ENCODE data around the gene MADCAM1.
"Not testable (repeated sequence)": the region's sequence is repeated elsewhere in the genome, so short reads cannot be mapped to it uniquely, and the experiment has no call there.

The MADCAM1 gene

DNA sequence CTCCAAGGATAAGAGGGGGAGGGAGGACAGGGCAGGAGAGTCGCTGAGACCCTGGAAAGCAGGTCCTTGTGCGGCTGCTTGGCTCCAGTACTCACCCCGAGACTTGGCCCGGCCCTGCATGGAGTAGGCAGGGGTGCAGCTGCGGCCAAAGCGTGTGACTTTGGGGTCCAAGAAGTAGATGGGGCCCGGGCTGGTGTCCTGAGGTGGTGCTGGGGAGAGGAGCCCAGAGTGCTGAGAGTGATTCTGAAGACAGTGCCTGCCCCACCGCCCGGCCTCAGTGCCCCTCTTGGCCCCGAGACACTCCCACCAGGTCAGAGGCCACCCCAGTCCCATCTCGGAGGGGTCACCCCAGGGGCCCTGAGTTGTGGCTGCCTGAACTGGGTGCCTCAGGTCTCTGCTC is 28.7 kb upstream of the MADCAM1 start:
- no peak for DNase-seq

DNA sequence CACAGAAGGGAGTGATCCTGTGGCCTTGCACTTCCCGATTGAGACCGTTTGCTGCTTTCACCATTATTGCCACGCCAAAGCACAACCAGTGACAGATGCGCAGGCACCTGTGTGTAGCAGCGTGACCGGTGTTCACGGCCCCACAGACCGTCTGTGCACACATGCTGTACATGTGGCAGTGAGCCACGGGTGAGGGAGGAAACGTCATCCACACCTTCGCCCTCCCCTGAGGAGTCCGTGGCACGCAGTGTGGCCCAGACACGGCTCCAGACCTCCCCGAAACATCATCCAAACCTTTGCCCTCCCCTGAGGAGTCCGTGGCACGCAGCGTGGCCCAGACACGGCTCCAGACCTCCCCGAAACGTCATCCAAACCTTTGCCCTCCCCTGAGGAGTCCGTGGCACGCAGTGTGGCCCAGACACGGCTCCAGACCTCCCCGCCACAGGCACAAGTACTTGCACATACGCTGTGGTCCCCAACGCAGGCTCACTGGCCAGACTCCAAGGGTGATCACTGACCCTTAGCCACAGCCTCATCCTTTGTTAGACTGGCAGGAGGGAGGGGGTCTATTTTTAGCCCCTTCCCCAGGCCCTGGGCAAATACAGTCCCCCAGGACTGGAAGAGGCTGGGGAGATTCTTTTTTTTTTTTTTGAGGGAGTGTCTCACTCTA is 27.6 kb upstream of the MADCAM1 start:
- no peak for DNase-seq

- no peak for DNase-seq
Observed at GRCh38 chr19:469833-470232, 26.5 kb upstream of the MADCAM1 start.

GRCh38 chr19:470701-471100 is 25.6 kb upstream of the MADCAM1 start:
- no peak for DNase-seq

DNA sequence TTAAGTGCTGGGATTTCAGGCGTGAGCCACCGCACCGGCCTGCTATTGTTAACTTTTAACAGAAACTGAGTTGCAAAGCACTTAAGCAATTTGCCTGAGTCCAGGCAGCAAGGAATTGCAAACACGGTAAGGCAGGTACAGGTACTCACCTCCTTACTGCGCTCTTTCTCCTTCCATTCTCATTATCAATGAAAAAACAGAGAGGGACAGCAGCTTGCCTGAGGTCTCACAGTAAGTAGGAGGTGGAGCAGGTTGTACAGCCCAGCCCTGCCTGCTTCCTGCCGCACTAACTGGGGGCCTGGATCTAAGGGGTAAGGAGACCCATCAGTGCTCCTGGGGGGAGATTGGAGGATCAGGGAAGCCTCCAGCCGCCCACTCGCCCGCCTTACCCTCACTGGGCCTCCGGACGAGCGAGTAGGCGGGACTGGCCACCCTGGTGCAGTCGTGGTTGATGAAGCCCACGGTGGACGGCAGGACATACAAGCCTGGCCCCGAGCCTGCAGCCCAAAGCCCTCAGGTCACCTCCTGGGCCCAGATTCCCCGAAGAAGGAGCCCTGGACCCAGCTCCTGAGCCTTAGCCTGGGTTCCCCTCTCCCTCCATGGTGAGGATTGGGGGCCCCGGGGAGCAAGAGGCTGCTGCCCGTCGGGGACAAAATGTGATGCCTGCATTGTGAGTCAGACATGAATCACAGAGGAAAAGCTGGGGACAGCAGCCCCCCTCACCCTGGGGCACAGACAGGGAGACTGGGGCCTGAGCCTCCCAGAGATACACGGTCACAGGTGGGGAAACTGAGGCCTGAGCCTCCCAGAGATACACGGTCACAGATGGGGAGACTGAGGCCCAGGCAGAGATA is 24.1 kb upstream of the MADCAM1 start:
- DNase-seq = no peak

DNA sequence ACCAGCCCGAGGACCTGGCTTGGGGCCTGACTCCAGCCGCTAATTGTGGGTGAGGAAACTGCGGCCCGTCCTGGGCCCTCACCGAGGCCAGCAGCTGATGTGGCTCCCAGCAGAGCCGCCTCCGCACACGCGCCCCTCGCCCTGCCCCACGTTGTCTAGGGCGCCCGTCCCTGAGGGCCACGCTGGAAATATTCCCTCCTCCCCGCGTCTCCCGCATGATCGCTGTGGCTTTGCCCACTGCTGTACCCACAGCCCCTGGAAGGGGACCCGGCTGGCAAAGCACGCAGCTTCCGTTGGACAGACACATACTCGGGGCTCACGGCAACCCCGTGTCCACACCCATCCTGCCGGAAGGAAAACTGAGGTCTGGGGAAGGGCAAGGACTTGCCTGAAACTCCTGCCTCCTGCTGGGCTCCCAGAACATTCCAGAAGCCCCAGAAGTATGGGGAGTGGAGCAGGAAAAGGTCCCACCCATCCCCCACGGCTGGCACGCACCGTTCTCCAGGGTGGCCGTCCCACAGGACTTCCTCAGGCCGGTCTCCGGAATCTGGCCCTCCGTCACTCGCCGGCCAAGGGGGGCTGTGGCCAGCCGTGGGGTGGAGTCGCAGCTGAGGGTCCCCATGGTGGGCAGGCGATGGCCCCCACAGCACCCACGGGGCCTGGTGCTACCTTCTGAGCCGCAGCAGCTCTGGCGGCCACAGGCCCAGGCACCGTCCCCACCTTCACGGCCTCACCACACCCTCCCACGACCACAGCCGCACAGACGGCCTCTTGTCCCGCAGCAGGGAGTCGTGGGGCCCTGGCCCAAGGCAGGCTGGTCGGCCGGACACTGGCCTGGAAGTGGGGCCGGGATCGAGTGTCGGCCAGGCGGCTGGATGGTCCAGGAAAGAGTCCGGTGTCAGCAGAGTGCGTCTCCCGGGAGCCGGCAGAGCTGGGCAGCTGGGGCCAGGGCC is 21.9 kb upstream of the MADCAM1 start:
- DNase-seq = no peak

- DNase-seq = no peak
Observed at GRCh38 chr19:475360-475759, 20.9 kb upstream of the MADCAM1 start.

- DNase-seq = no peak
Observed at GRCh38 chr19:478236-478903, 17.9 kb upstream of the MADCAM1 start.

DNA sequence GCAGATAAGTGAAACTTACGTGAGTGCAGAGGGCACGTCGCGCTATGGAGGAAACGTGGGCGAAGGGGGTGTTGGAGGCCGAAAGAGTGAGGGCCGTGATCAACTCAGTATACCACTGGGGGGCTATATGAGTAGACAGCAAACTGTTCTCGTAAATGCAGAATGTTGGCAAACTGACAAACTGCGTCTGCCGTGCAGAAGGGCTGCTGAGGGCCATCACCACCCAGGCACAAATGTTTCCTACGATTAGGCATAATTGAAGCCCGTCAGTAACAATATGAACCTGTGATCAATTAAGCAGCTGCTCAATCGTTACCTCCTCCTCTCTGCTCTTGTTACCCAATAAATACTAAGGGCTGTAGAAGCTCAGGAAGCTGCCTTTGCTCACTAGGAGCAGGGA is 17.3 kb upstream of the MADCAM1 start:
- no peak for DNase-seq

DNA sequence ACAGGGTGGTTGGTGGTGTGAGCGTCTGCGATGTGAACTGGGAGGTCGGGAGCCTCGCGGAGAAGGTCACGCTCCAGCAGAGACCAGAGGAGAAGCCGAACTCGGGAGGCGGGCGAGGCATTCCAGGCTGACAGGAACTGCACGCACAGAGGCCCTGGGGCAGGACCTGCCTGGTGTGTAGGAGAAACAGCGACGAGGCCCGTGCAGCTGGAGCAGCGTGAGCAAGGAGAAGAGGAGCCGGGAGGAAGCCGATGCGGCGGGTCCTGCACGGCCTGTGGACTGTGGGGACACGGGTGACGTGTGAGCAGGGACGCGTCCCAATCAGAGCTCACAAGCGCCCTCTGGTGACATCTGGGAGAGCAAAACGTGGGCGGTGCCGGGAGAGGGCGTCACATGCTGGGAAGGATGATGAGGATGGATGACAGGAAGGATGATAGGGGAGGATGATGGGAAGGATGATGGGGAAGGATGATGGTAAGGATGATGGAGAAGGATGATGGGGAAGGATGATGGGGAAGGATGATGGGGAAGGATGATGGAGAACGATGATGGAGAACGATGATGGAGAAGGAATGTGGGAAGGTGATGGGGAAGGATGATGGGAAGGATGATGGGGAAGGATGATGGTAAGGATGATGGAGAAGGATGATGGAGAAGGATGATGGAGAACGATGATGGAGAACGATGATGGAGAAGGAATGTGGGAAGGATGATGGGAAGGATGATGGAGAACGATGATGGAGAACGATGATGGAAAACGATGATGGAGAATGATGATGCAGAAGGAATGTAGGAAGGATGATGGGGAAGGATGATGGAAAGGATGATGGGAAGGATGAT is 16.1 kb upstream of the MADCAM1 start:
- DNase-seq = no peak

- not testable (repeated sequence) for DNase-seq
Observed at GRCh38 chr19:481100-481499, 15.2 kb upstream of the MADCAM1 start.

DNA sequence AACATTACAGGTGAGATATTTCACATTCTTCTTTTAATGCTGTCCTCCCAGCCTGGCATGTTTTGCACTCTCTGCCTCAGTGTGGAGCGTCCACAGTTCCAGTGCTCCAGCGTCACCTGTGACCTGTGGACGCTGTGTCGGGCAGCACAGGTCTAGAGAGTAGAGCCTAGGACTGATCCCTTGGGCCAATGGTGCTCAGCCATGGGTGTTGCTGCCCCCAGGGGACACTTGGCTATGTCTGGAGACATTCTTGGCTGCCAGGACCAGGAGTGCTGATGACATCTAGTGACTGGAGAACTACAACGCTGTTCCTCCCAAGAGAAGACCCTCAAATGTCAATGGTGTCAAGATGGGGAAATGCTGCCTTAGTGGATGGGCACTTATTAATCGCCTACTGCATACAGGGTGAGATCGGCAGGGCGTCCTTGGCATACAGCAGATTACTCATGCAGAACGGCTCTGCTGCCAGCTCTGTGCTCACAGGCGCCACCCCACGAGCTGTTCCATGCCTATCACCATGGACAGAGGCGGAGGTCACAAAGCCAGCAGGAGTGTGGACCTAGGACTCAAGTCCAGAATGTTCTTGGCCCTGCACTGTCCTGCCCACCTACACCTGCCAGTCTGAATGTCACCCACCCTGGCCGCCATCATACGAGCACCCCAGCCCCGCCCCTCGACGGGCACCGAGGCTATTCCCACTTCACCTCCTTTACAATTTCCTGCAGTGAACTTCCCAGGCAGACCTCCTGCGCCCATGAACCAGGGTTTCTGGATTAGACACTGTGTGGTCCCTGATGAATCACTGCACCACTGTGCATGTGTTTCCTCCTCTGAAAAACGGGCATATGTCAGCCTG is 13.9 kb upstream of the MADCAM1 start:
- DNase-seq = no peak

GRCh38 chr19:483332-484072 is 12.8 kb upstream of the MADCAM1 start:
- DNase-seq = no peak

GRCh38 chr19:484494-484893 is 11.8 kb upstream of the MADCAM1 start:
- no peak for DNase-seq

GRCh38 chr19:485077-485476 is 11.2 kb upstream of the MADCAM1 start:
- DNase-seq = no peak

- DNase-seq = no peak
Observed at GRCh38 chr19:485583-486236, 10.6 kb upstream of the MADCAM1 start.

DNA sequence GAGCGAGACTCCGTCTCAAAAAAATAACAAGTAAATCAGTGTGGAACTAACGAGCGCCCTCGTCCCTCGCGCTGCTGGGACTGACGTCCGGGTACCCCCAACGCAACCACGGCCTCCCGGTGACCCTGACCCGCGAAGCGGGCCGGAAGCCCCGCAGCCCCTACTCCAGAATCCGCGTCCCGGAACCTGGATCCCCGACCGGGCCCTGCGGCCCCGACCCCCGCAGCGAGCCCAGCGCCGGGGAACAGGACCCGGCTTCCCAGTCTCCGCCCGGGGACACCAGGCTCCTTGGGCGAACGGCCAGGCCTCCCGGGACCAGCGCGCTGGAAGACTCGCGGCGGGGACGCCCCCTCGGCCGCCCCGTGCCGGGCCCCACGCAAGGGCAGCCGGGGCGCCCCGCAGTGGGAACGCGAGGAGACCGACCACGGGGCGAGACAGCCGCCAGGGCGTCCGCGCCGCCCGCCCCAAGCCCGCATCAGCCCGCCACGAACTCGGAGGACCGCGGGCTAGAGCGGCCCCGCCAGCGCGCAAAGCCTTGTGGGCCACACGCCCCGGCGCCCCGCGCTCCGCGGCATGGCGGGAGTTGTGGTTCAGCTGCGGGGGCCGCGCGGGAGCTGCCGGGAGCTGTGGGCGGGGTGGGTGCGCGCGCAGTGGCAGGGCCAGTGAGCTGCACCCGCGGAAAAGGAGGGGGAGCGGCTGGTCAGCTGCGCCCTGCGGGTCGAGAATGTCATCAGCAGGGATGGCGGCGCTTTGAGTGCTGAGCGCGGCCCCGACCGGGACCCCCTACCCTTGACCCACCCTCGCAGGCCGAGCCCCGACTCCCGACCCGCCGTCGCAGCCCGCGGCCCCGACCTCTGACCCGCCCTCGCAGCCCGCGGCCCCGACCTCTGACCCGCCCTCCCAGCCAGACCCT is 7.5 kb upstream of the MADCAM1 start:
- peak; percentile 96 for DNase-seq

All from RPMI8226 (cell line).